PC-9 (cell line): ENCODE measurements around the gene FMO5. TPM values are rescaled to one million over a fixed set of nuclear protein-coding genes. Genes with fewer than 3 reads are reported as not detected.

Source experiments
- BruUV-seq: library from RNA; stranded (reverse); fragments of 400-500 nt; replicated peaks from 2 replicates; lab custom pipeline; 2021; lab: Mats Ljungman, UMichigan
- CTCF ChIA-PET: fragments of 300-600 bp; sonication (Branson Sonifier 250); formaldehyde crosslinking; loops from one replicate; lab custom pipeline; 2022; ENCODE audit warnings: antibody characterized with exemption; lab: Charles Lee
- POLR2A ChIA-PET: fragments of 300-600 bp; sonication (Branson Sonifier 250); formaldehyde crosslinking; loops from one replicate; lab custom pipeline; 2022; ENCODE audit warnings: antibody characterized with exemption; ENCODE audit not compliant: unreplicated experiment; lab: Charles Lee
- DNase-seq, 2 experiments: peaks; one replicate each; pipeline versions ENCODE4 v3.0.0 to v3.0.0-alpha.2; 2015 to 2022; ENCODE audit warnings: mixed read lengths in 1 of 2
- H2AFZ ChIP-seq: fragments of 200-600 bp; sonication (generic); 2 replicates; pipeline ENCODE4 v1.8.1; 2017; ENCODE audit warnings: antibody characterized with exemption
- H3F3A ChIP-seq: fragments of 200-600 bp; sonication (generic); 2 replicates; pipeline ENCODE4 v1.8.1; 2017; ENCODE audit warnings: antibody characterized with exemption, mild to moderate bottlenecking, low read depth; ENCODE audit not compliant: insufficient read depth
- H3K27ac ChIP-seq: fragments of 200-600 bp; sonication (generic); 2 replicates; pipeline ENCODE4 v1.6.1; 2016; ENCODE audit warnings: mixed run types
- H3K27me3 ChIP-seq: fragments of 200-600 bp; sonication (generic); 2 replicates; pipeline ENCODE4 v1.6.1; 2016; ENCODE audit warnings: low read depth, mixed run types; ENCODE audit not compliant: insufficient read depth
- H3K36me3 ChIP-seq: fragments of 200-600 bp; sonication (generic); 2 replicates; pipeline ENCODE4 v1.6.1; 2016; ENCODE audit warnings: low read depth, mixed run types
- H3K4me1 ChIP-seq: fragments of 200-600 bp; sonication (generic); replicated peaks from 2 replicates; pipeline ENCODE4 v1.6.1; 2016; ENCODE audit warnings: mixed run types; ENCODE audit not compliant: insufficient read depth
- H3K4me2 ChIP-seq: fragments of 200-600 bp; sonication (generic); 2 replicates; pipeline ENCODE4 v1.6.1; 2017; ENCODE audit warnings: mixed run types
- H3K4me3 ChIP-seq: fragments of 200-600 bp; sonication (generic); 2 replicates; pipeline ENCODE4 v1.6.1; 2016; ENCODE audit warnings: mixed run types
- H3K79me2 ChIP-seq: fragments of 200-600 bp; sonication (generic); 2 replicates; pipeline ENCODE4 v1.6.1; 2017; ENCODE audit warnings: low read depth, mixed run types
- H3K9me2 ChIP-seq: fragments of 200-600 bp; sonication (generic); 2 replicates; pipeline ENCODE4 v1.8.1; 2017; ENCODE audit warnings: mild to moderate bottlenecking; ENCODE audit not compliant: insufficient read depth
- H3K9me3 ChIP-seq: fragments of 200-600 bp; sonication (generic); 2 replicates; pipeline ENCODE4 v1.8.1; 2016; ENCODE audit warnings: low read depth; ENCODE audit not compliant: insufficient read depth
- H4K20me1 ChIP-seq: fragments of 200-600 bp; sonication (generic); 2 replicates; pipeline ENCODE4 v1.8.1; 2017; ENCODE audit not compliant: insufficient read depth
- EZH2 ChIP-seq: fragments of 200-600 bp; sonication (generic); IDR thresholded peaks from 2 replicates; pipeline ENCODE4 v1.8.0; 2017; ENCODE audit warnings: antibody characterized with exemption, low read depth
- intact Hi-C: fragments of 100-400 bp; cut with micrococcal nuclease; formaldehyde crosslinking; loops from one replicate; pipeline ENCODE4 v1.10.0; 2022; ENCODE audit not compliant: unreplicated experiment
- total RNA-seq: library from RNA; stranded (reverse); gene quantifications from 2 replicates; pipeline ENCODE4 v1.2.3, GENCODE V29; 2021
- TF ChIP-seq, protein P1 (sequence below): fragments of 200-600 bp; sonication (generic); conservative IDR thresholded peaks from 2 replicates; pipeline ENCODE4 v1.6.1; 2017; ENCODE audit warnings: mixed run types, antibody characterized with exemption, mild to moderate bottlenecking, moderate library complexity

The FMO5 gene
- total RNA-seq, 1 experiment from 2014 or later: 1.3 TPM

DNA sequence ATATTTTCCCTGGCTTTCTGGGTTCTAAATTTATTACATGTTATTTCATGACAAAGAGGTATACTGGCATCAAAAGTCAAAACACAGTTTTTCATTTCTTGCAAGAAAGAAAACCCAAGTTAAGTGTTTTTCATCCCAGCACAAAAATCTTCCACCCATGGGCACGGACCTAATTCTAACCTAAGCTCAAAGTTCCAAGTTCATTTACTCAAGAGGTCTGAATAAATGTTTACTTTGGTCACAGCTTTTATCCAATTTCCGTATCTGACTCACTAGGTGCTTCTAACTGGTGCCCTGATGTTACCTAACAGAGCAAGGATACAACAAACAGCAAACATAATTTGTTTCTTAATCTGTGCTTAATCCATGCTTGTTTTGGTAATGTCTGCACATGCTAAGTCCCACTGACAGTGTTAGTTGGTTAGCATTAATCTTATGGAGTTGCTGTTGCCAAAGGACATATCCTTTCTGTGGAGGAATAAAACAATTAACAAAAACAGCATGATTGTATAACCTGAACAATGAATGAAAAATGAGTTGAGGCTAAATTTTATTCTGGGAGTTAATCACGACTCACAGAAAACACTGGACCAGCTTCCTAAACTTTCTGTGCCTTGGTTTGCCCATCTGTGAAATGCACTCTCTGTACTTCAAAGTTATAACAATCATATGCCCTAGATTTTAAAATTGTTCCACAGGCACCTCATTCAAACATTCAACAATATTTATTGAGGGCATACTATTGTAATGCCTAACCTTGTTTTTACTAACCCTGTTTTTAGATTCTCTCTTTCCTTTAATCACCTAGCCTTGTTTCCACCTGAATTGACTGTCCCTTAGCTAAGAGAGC lies 13.1 kb upstream of the FMO5 start:
- CTCF ChIA-PET: no interaction called here
- Histone ChIP-seq H3K4me3 (peak overlapping the region; percentile 27; the same call in 1 of the 2 replicates), H3K4me2 (peak overlapping the region; percentile 71), H2AFZ (no peak overlapping the region; the same call in 1 of the 2 replicates), H3K4me1 (peaks cover 36% of the 10 kb centered on the region), H3K9me3 (no peaks in the 10 kb centered on the region), H4K20me1 (peaks cover under 1% of the 10 kb centered on the region; the same call in 1 of the 2 replicates), H3K27ac (peak overlapping the region; percentile 75), H3K27me3 (no peaks in the 10 kb centered on the region), H3K36me3 (no peaks in the 10 kb centered on the region), H3K9me2 (no peaks in the 10 kb centered on the region), H3F3A (peaks cover 25% of the 10 kb centered on the region), H3K79me2 (peaks cover 2% of the 10 kb centered on the region)
- POLR2A ChIA-PET: interaction anchor here (0.6 to 0.7 kb wide), 3 partner anchors 23 to 861 kb away, joined by 3 to 5 read pairs (median 4); no protein-coding TSS in a partner anchor
- intact Hi-C loops: no loop called here
- no peak for TF ChIP-seq EZH2
- TF ChIP-seq, protein P1, sequence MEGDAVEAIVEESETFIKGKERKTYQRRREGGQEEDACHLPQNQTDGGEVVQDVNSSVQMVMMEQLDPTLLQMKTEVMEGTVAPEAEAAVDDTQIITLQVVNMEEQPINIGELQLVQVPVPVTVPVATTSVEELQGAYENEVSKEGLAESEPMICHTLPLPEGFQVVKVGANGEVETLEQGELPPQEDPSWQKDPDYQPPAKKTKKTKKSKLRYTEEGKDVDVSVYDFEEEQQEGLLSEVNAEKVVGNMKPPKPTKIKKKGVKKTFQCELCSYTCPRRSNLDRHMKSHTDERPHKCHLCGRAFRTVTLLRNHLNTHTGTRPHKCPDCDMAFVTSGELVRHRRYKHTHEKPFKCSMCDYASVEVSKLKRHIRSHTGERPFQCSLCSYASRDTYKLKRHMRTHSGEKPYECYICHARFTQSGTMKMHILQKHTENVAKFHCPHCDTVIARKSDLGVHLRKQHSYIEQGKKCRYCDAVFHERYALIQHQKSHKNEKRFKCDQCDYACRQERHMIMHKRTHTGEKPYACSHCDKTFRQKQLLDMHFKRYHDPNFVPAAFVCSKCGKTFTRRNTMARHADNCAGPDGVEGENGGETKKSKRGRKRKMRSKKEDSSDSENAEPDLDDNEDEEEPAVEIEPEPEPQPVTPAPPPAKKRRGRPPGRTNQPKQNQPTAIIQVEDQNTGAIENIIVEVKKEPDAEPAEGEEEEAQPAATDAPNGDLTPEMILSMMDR: no peak
- peak in 1 of 2 experiments; percentile 92 for DNase-seq
- BruUV-seq: no TSS peak

DNA sequence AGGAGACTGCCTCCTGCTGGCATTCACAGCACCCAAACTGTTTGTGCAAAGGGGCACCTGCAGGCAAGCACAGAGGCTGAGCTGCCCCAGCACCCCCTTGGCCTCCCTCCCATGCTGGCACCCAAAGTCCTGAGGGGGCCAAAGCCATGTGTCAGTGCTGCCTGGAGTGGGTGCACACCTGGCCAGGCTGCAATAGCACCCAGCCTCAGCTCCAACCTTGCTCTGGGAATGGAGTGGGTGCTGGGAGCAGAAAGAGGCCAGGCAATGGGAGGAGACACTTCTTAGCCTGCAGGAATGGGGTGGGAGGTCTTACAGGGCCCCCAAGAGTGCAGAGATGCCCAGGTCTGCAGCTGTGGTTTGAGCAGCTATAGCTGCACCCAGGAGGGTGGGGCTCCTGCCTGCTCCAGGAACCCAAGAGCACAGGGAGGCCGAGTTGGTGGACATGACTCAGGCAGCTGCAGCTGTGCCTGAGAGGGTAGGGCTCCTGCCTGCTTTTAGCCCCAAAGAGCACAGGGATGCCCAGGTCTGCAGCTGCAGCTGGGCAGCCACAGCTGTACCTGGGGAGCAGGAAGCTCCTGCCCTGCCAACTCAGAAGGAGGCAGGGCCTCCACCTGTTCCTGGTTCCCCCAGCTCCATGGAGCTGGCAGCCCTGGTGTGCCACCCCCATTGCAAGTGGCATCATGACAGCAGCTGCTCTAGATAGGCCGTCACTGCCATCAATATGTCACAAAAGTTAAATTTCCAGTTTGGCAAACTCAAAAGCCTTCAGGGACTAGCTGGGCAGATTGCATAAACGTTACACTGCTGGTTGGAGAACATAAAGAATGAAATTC lies 12.0 kb upstream of the FMO5 start:
- Histone ChIP-seq H3K4me1 (peaks cover 35% of the 10 kb centered on the region), H3K9me2 (no peaks in the 10 kb centered on the region), H3K79me2 (no peaks in the 10 kb centered on the region), H3K27ac (peak overlapping the region; percentile 75), H3F3A (peaks cover 25% of the 10 kb centered on the region), H3K27me3 (no peaks in the 10 kb centered on the region), H2AFZ (no peak overlapping the region), H4K20me1 (no peaks in the 10 kb centered on the region; the same call in 1 of the 2 replicates), H3K4me3 (peak overlapping the region; percentile 27; the same call in 1 of the 2 replicates), H3K36me3 (no peaks in the 10 kb centered on the region), H3K4me2 (peak overlapping the region; percentile 71), H3K9me3 (no peaks in the 10 kb centered on the region)
- intact Hi-C loops: no loop called here
- DNase-seq: peak; percentile 40 to 88
- no TSS peak for BruUV-seq
- ChIA-PET POLR2A (interaction anchor here (0.6 to 0.7 kb wide), 3 partner anchors 22 to 64 kb away, joined by 3 to 4 read pairs (median 4); no protein-coding TSS in a partner anchor), CTCF (no interaction called here)
- TF ChIP-seq, protein P1: no peak
- no peak for TF ChIP-seq EZH2

DNA sequence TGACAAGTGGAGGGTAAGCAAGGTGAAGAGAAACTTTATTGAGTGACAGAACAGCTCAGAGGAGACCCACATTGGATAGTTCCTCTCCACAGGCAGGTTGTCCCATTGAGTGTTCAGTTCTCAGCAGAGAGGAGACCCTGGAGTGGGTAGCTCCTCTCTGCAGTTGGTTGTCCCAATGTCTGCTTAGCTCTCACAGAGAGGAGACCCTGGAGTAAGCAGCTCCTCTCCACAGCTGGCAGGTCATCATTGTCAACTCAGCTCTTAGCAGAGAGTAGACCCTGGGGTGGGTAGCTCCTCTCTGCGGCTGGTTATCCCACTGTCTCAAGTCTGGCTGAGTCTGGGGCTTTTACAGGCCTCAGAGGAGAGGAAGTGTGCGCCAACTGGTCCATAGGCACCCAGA lies 11.3 kb upstream of the FMO5 start:
- intact Hi-C loops: no loop called here

More for the DNA sequence above, 11.3 kb upstream of the FMO5 start:
- Histone ChIP-seq H3K9me3 (no peaks in the 10 kb centered on the region), H3F3A (peaks cover 25% of the 10 kb centered on the region), H3K9me2 (no peaks in the 10 kb centered on the region), H4K20me1 (no peaks in the 10 kb centered on the region; the same call in 1 of the 2 replicates), H2AFZ (no peak overlapping the region), H3K36me3 (no peaks in the 10 kb centered on the region), H3K4me2 (peak overlapping the region; percentile 71), H3K27ac (no peak overlapping the region), H3K79me2 (no peaks in the 10 kb centered on the region), H3K4me1 (peaks cover 30% of the 10 kb centered on the region), H3K27me3 (no peaks in the 10 kb centered on the region), H3K4me3 (no peak overlapping the region)
- CTCF ChIA-PET: no interaction called here
- BruUV-seq: no TSS peak
- TF ChIP-seq, protein P1: no peak
- DNase-seq: no peak
- POLR2A ChIA-PET: interaction anchor here (0.7 kb wide), 1 partner anchor 63 kb away, joined by 4 read pairs; no protein-coding TSS in a partner anchor
